HEK293T (cell line): ENCODE results near the gene EHD4.

ENCODE experiments used
- CTCF ChIA-PET: fragments of 350-600 bp; formaldehyde crosslinking; extraction: SDS; loops from one replicate; lab custom pipeline; 2021; ENCODE audit warnings: antibody characterized with exemption, inconsistent platforms; lab: Yijun Ruan, JAX
- POLR2A ChIA-PET: fragments of 350-600 bp; formaldehyde crosslinking; extraction: SDS; loops from one replicate; lab custom pipeline; 2020; ENCODE audit warnings: antibody characterized with exemption, inconsistent platforms; lab: Yijun Ruan, JAX
- DNase-seq: peaks from one replicate; pipeline ENCODE4 v3.0.0; 2012; ENCODE audit warnings: mixed read lengths; ENCODE audit errors: extremely low spot score
- ARNT ChIP-seq: fragments of 450-650 bp; IDR thresholded peaks from 2 replicates; pipeline ENCODE4 v1.6.1; 2017; ENCODE audit warnings: mild to moderate bottlenecking
- BHLHE40 ChIP-seq: fragments of 450-650 bp; IDR thresholded peaks from 2 replicates; pipeline ENCODE4 v1.6.1; 2016; ENCODE audit warnings: mild to moderate bottlenecking, moderate library complexity, borderline replicate concordance
- CTBP1 ChIP-seq: fragments of 450-650 bp; IDR thresholded peaks from 2 replicates; pipeline ENCODE4 v1.6.1; 2016; ENCODE audit warnings: borderline replicate concordance
- ELF4 ChIP-seq: fragments of 450-650 bp; IDR thresholded peaks from 2 replicates; pipeline ENCODE4 v1.6.1; 2017; ENCODE audit warnings: antibody characterized with exemption
- FOXA1 ChIP-seq: fragments of 450-650 bp; IDR thresholded peaks from 2 replicates; pipeline ENCODE4 v1.6.1; 2016; ENCODE audit warnings: mild to moderate bottlenecking
- FOXK2 ChIP-seq: fragments of 450-650 bp; IDR thresholded peaks from 2 replicates; pipeline ENCODE4 v1.6.1; 2016; ENCODE audit warnings: mild to moderate bottlenecking
- FOXM1 ChIP-seq: fragments of 450-650 bp; IDR thresholded peaks from 2 replicates; pipeline ENCODE4 v1.6.1; 2017; ENCODE audit warnings: mild to moderate bottlenecking, borderline replicate concordance
- HDGF ChIP-seq: fragments of 450-650 bp; IDR thresholded peaks from 2 replicates; pipeline ENCODE4 v1.6.1; 2017; ENCODE audit warnings: antibody characterized with exemption, borderline replicate concordance
- L3MBTL2 ChIP-seq: fragments of 450-650 bp; conservative IDR thresholded peaks from 2 replicates; pipeline ENCODE4 v1.6.1; 2016; ENCODE audit warnings: mild to moderate bottlenecking
- LEF1 ChIP-seq: fragments of 450-650 bp; IDR thresholded peaks from 2 replicates; pipeline ENCODE4 v1.6.1; 2017; ENCODE audit warnings: mild to moderate bottlenecking, borderline replicate concordance
- NFRKB ChIP-seq: fragments of 450-650 bp; IDR thresholded peaks from 2 replicates; pipeline ENCODE4 v1.6.1; 2016; ENCODE audit warnings: mild to moderate bottlenecking, moderate library complexity
- PKNOX1 ChIP-seq: fragments of 450-650 bp; IDR thresholded peaks from 2 replicates; pipeline ENCODE4 v1.6.1; 2016
- SP1 ChIP-seq: fragments of 450-650 bp; IDR thresholded peaks from 2 replicates; pipeline ENCODE4 v1.6.1; 2017
- SUZ12 ChIP-seq: fragments of 450-650 bp; IDR thresholded peaks from 2 replicates; pipeline ENCODE4 v1.6.1; 2016; ENCODE audit warnings: mild to moderate bottlenecking
- TARDBP ChIP-seq: fragments of 450-650 bp; IDR thresholded peaks from 2 replicates; pipeline ENCODE4 v1.6.1; 2016
- ZNF384 ChIP-seq: fragments of 450-650 bp; IDR thresholded peaks from 2 replicates; pipeline ENCODE4 v1.6.1; 2016

The EHD4 gene

GRCh38 chr15:41925086-41925608 lies 47.2 kb downstream of the EHD4 start:
- TF ChIP-seq LEF1, result no peak
- no peak for TF ChIP-seq L3MBTL2
- no peak for TF ChIP-seq SP1
- no peak for TF ChIP-seq NFRKB
- TF ChIP-seq FOXK2, result no peak
- no peak for TF ChIP-seq SUZ12
- ChIA-PET CTCF (no interaction called here), POLR2A (no interaction called here)
- no peak for DNase-seq

GRCh38 chr15:41923401-41923997 lies 48.9 kb downstream of the EHD4 start:
- TF ChIP-seq ZNF384 (no peak), SP1 (no peak), ARNT (no peak), SUZ12 (no peak), LEF1 (no peak), BHLHE40 (no peak), PKNOX1 (no peak), L3MBTL2 (no peak), NFRKB (no peak), ELF4 (no peak), FOXA1 (no peak), FOXK2 (no peak), FOXM1 (no peak), HDGF (no peak), CTBP1 (no peak), TARDBP (no peak)
- CTCF ChIA-PET, result interaction anchor here (0.6 kb wide), 1 partner anchor 366 kb away, joined by 3 read pairs; no protein-coding TSS in a partner anchor
- no peak for DNase-seq
- POLR2A ChIA-PET, result no interaction called here

- no peak for DNase-seq
- ChIA-PET CTCF (interaction anchor here (0.7 kb wide), 1 partner anchor 215 kb away, joined by 3 read pairs; no protein-coding TSS in a partner anchor), POLR2A (no interaction called here)
- TF ChIP-seq FOXK2, result no peak
- no peak for TF ChIP-seq LEF1
- no peak for TF ChIP-seq HDGF
- no peak for TF ChIP-seq ELF4
- TF ChIP-seq L3MBTL2, result no peak
- TF ChIP-seq NFRKB, result no peak
- TF ChIP-seq SUZ12, result no peak
- TF ChIP-seq TARDBP, result no peak
- TF ChIP-seq SP1, result no peak
- no peak for TF ChIP-seq CTBP1
- no peak for TF ChIP-seq BHLHE40
- TF ChIP-seq PKNOX1, result no peak
- no peak for TF ChIP-seq ZNF384
- no peak for TF ChIP-seq ARNT
- TF ChIP-seq FOXM1, result no peak
- TF ChIP-seq FOXA1, result no peak
These were observed 50.0 kb downstream of the EHD4 start for GRCh38 chr15:41922353-41922752.

- no peak for DNase-seq
- ChIA-PET CTCF (no interaction called here), POLR2A (no interaction called here)
- no peak for TF ChIP-seq CTBP1
- no peak for TF ChIP-seq SP1
- TF ChIP-seq NFRKB, result no peak
- TF ChIP-seq ARNT, result no peak
- TF ChIP-seq TARDBP, result no peak
- no peak for TF ChIP-seq FOXA1
- TF ChIP-seq SUZ12, result no peak
- no peak for TF ChIP-seq L3MBTL2
- no peak for TF ChIP-seq BHLHE40
- no peak for TF ChIP-seq FOXM1
- TF ChIP-seq ZNF384, result no peak
- TF ChIP-seq LEF1, result no peak
- no peak for TF ChIP-seq HDGF
- no peak for TF ChIP-seq FOXK2
- no peak for TF ChIP-seq PKNOX1
- TF ChIP-seq ELF4, result no peak
These were observed 50.7 kb downstream of the EHD4 start for GRCh38 chr15:41921639-41922038.

GRCh38 chr15:41921167-41921566 lies 51.2 kb downstream of the EHD4 start:
- ChIA-PET CTCF (no interaction called here), POLR2A (no interaction called here)
- DNase-seq, result no peak

More at GRCh38 chr15:41921167-41921566, 51.2 kb downstream of the EHD4 start:
- TF ChIP-seq CTBP1 (no peak), PKNOX1 (no peak), FOXM1 (no peak), TARDBP (no peak), ZNF384 (no peak), L3MBTL2 (no peak), LEF1 (no peak), NFRKB (no peak), ARNT (no peak), FOXK2 (no peak)
